ENCODE measurements around the gene PCED1A. TPM values are rescaled to one million over a fixed set of nuclear protein-coding genes. Genes with fewer than 3 reads are reported as not detected.

PCED1A gene
- total and polyA plus RNA-seq, 2 of the 8 experiments (the other 6 are each of a cell fraction or from before 2014, with no cell fraction given): 13.4 to 18.9 TPM

- TF ChIP-seq CHD7 (IDR thresholded peaks at IDR 0.05; ENCODE audit: insufficient replicate concordance, low read length) (no peak), EP300 (IDR thresholded peaks at IDR 0.05; ENCODE audit: borderline replicate concordance in 1 of 2, low read depth in 2 of 2, low read length in 2 of 2) (no peak), FOSL1 (IDR thresholded peaks at IDR 0.05; ENCODE audit: insufficient read depth, low read depth, low read length) (no peak), TAF7 (optimal IDR thresholded peaks at IDR 0.05; ENCODE audit: borderline replicate concordance, low read depth, low read length) (no peak), CTCF (IDR thresholded peaks at IDR 0.05; ENCODE audit: control extremely low read depth in 1 of 3, insufficient read depth in 1 of 3, low read depth in 1 of 3, low read length in 3 of 3) (no peak)
Measured at GRCh38 chr20:2793471-2793870, 47.0 kb downstream of the PCED1A start (continued).

Measured in H1 (cell line).